Measurements from ENCODE around the gene ASPSCR1. TPM values are rescaled to one million over a fixed set of nuclear protein-coding genes. Genes with fewer than 3 reads are reported as not detected.

The ASPSCR1 gene
- total RNA-seq, 1 donor from 2014 or later, result 25.6 TPM

- peak overlapping the region; percentile 30 for H3K27ac Mint-ChIP-seq (ENCODE audit: unreplicated experiment)
- no peak for TF ChIP-seq CTCF (IDR thresholded peaks at IDR 0.05; ENCODE audit: unreplicated experiment)
Observed at GRCh38 chr17:81996757-81997441, 19.5 kb downstream of the ASPSCR1 start.

GRCh38 chr17:81998212-81998611 lies 20.8 kb downstream of the ASPSCR1 start:
- DNase-seq (ENCODE audit: low spot score), result no peak
- Mint-ChIP-seq H3K27me3 (ENCODE audit: unreplicated experiment) (no peaks in the 10 kb centered on the region), H3K27ac (ENCODE audit: unreplicated experiment) (no peak overlapping the region), H3K9me3 (ENCODE audit: unreplicated experiment) (no peaks in the 10 kb centered on the region), H3K4me3 (ENCODE audit: unreplicated experiment) (no peak overlapping the region), H3K36me3 (ENCODE audit: low read depth, unreplicated experiment) (no peaks in the 10 kb centered on the region), H3K4me1 (ENCODE audit: unreplicated experiment) (peaks cover 6% of the 10 kb centered on the region)
- TF ChIP-seq CTCF (IDR thresholded peaks at IDR 0.05; ENCODE audit: unreplicated experiment), result no peak

More at GRCh38 chr17:81996757-81997441, 19.5 kb downstream of the ASPSCR1 start:
- H3K36me3 Mint-ChIP-seq (ENCODE audit: low read depth, unreplicated experiment), result no peaks in the 10 kb centered on the region
- no peak overlapping the region for H3K4me3 Mint-ChIP-seq (ENCODE audit: unreplicated experiment)
- no peaks in the 10 kb centered on the region for H3K27me3 Mint-ChIP-seq (ENCODE audit: unreplicated experiment)
- peaks cover 6% of the 10 kb centered on the region for H3K4me1 Mint-ChIP-seq (ENCODE audit: unreplicated experiment)
- no peak for DNase-seq (ENCODE audit: low spot score)
- no peaks in the 10 kb centered on the region for H3K9me3 Mint-ChIP-seq (ENCODE audit: unreplicated experiment)

GRCh38 chr17:81998691-81999438 lies 21.4 kb downstream of the ASPSCR1 start:
- Mint-ChIP-seq H3K4me1 (ENCODE audit: unreplicated experiment) (peaks cover 6% of the 10 kb centered on the region), H3K27me3 (ENCODE audit: unreplicated experiment) (no peaks in the 10 kb centered on the region), H3K27ac (ENCODE audit: unreplicated experiment) (no peak overlapping the region), H3K36me3 (ENCODE audit: low read depth, unreplicated experiment) (no peaks in the 10 kb centered on the region), H3K4me3 (ENCODE audit: unreplicated experiment) (no peak overlapping the region), H3K9me3 (ENCODE audit: unreplicated experiment) (no peaks in the 10 kb centered on the region)
- no peak for TF ChIP-seq CTCF (IDR thresholded peaks at IDR 0.05; ENCODE audit: unreplicated experiment)
- DNase-seq (ENCODE audit: low spot score), result no peak

GRCh38 chr17:81999587-81999975 lies 22.2 kb downstream of the ASPSCR1 start:
- H3K36me3 Mint-ChIP-seq (ENCODE audit: low read depth, unreplicated experiment), result no peaks in the 10 kb centered on the region
- no peaks in the 10 kb centered on the region for H3K9me3 Mint-ChIP-seq (ENCODE audit: unreplicated experiment)
- peaks cover 6% of the 10 kb centered on the region for H3K4me1 Mint-ChIP-seq (ENCODE audit: unreplicated experiment)
- DNase-seq (ENCODE audit: low spot score), result no peak
- H3K4me3 Mint-ChIP-seq (ENCODE audit: unreplicated experiment), result no peak overlapping the region
- no peak overlapping the region for H3K27ac Mint-ChIP-seq (ENCODE audit: unreplicated experiment)
- H3K27me3 Mint-ChIP-seq (ENCODE audit: unreplicated experiment), result no peaks in the 10 kb centered on the region
- no peak for TF ChIP-seq CTCF (IDR thresholded peaks at IDR 0.05; ENCODE audit: unreplicated experiment)

All from endothelial cell (in vitro differentiated cells).